KOPT-K1 (cell line): ENCODE data around the gene NRG2.

Source experiments
- H3K27ac ChIP-seq: fragments of 200-600 bp; sonication (generic); 2 replicates; pipeline ENCODE4 v1.5.1; 2016; ENCODE audit warnings: antibody characterized with exemption, mild to moderate bottlenecking, low read depth, low read length; ENCODE audit not compliant: poor library complexity, severe bottlenecking
- H3K36me3 ChIP-seq: fragments of 200-600 bp; sonication (generic); 2 replicates; pipeline ENCODE4 v1.5.1; 2017; ENCODE audit warnings: antibody characterized with exemption, mild to moderate bottlenecking, low read length, moderate library complexity; ENCODE audit not compliant: insufficient read depth
- H3K9me3 ChIP-seq: fragments of 200-600 bp; sonication (generic); 2 replicates; pipeline ENCODE4 v1.5.1; 2017; ENCODE audit warnings: antibody characterized with exemption, low read length, mild to moderate bottlenecking; ENCODE audit not compliant: insufficient read depth, poor library complexity, severe bottlenecking

Gene NRG2

DNA sequence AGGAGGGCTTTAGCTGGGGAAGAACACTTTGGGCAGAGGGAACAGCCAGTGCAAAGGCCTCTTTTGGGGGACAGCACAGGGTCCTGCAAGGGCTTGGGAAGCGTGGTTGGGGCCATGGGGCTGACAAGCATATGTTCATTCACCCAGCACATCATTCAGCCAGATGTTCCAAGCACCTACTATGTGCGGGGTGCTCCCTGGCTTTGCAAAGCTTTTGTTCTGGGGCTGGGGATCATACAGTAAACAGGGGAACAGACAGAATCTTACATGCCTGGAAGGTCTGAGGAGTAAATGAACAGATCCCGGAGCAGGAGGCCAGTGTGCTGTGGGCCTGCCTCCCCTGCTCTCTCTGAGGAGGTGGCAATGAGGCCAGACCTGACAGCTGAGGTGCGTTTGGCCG lies 230.8 kb downstream of the NRG2 start:
- Histone ChIP-seq H3K27ac (no peak overlapping the region), H3K36me3 (no peaks in the 10 kb centered on the region), H3K9me3 (no peaks in the 10 kb centered on the region)

DNA sequence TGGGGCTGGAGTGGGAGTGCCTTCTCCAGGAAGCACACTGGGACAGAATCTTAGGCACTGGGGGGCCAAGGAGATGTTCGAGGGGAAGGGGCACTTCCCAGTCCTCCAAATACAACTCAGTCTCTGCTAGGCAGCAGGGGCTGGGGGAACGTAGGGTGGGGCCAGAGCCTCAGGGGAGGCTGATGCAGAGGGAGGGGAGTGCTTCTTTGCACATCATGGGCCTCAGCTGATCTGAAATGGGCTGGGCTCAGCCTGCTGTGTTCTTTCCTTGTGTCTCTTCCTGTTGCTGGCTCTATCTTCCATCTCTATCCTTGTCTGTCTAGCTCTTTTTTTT lies 231.9 kb downstream of the NRG2 start:
- H3K9me3 ChIP-seq = no peaks in the 10 kb centered on the region
- no peak overlapping the region for H3K27ac ChIP-seq
- H3K36me3 ChIP-seq = no peaks in the 10 kb centered on the region

GRCh38 chr5:139810341-139811273 lies 232.5 kb downstream of the NRG2 start:
- Histone ChIP-seq H3K9me3 (no peaks in the 10 kb centered on the region), H3K36me3 (no peaks in the 10 kb centered on the region), H3K27ac (no peak overlapping the region)

- H3K9me3 ChIP-seq = no peaks in the 10 kb centered on the region
- H3K27ac ChIP-seq = no peak overlapping the region
- H3K36me3 ChIP-seq = no peaks in the 10 kb centered on the region
Measured at GRCh38 chr5:139809331-139809810, 233.7 kb downstream of the NRG2 start.

DNA sequence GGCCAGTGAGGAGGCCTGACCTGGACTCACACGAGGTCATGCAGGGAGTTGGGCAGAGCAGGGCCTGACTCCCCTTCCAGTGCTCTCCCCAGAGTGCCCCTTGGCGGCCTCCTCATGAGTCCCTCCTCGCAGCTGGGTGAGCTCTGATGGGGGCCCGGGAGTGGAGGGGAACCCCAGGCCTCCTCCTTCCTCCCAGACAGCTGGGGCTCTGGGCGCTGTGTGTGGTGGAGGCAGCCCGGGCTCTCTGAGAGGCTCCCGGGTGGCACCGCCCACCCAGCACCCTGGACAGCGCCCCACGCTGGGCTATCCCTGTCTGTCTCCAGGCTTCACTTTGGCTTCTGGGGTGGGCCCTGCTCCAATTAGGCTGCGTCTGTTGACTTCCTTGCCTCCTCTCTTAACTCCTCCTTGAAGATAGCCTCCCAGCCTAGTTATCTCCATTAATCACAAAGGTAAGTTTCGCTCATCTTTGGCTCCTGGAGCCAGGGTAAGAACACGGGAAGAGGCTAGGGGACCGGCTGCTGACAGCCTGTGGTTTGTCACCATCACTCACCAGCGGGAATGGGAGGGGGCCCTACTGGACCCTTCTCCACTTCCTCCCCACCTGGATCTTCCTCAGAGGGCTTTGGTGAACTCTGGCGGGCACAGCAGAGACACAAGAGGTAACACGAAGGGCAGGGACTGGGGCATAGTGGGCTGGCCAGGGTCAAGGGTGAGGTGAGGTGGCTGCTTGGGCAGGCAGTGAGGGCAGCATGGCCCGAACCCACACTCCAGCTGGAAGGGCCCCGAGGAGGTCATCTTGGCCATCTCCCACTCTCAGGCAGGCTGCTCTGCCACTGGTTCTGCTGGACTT lies 234.4 kb downstream of the NRG2 start:
- Histone ChIP-seq H3K36me3 (no peaks in the 10 kb centered on the region), H3K27ac (no peak overlapping the region), H3K9me3 (no peaks in the 10 kb centered on the region)

DNA sequence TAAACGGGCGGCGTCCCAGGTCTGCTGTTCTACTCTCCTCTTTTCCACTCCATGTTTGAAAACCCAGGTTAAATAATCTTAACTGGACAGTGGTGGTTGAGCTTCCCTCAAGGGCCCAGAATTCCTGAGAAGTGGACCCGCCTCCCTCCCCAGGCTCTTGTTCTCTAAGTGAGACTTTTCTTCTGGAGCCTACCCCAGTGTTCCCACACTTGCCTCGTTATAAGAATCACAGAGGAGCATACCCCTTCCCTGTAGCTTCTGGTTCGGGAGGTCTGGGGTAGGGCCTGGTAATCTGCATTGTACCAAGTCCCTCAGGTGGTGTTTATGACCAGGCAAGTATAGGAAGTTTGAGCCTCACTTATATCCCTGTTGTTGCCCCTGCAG lies 235.5 kb downstream of the NRG2 start:
- no peaks in the 10 kb centered on the region for H3K36me3 ChIP-seq
- no peak overlapping the region for H3K27ac ChIP-seq
- H3K9me3 ChIP-seq = no peaks in the 10 kb centered on the region

DNA sequence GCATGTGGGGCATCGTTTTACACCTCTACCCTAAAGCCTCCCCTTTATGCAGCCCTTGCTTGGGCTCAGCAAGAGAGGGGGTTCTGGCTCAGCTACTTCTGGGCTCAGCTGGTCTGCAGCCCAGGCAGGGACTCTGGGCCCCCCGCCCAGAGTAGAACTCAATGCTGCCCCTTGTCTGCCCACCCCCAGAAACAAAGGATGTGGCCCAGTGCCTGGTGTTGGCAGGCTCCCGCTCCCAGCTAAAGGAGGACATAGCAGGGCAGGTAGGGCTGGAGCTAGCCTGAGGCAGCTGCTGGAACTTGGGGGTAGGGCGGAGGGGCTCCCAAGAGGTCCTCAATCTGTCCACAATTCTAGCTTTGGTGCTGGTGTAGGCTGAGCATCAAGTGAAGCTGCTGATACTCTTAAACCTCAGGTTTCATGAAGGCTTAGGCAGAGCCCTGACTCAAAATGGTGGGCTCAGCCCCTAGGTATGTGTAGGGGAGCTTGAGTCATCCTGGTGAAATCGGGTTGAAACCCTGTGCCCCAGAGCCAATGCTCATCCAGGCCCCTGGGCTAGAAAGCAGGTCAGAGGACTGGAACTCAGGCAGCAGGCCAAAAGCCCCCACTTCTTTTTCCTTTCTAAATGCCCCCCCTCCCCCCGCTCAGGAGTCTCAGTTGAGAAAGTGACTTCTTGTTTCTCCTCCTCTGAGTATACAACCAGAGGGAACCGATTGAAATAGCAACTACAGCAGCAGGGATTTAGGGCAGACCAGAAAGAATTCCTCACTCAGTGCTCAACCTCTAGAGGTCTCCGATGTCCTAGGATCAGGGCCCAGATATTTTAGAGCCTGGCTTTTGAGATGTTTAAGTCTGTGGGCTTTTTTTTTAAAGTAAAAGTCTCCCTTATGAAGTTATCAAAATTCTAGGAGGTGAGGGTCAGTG lies 236.1 kb downstream of the NRG2 start:
- H3K9me3 ChIP-seq = no peaks in the 10 kb centered on the region
- H3K36me3 ChIP-seq = no peaks in the 10 kb centered on the region

GRCh38 chr5:139806111-139806510 lies 237.0 kb downstream of the NRG2 start:
- H3K9me3 ChIP-seq = no peaks in the 10 kb centered on the region
- no peak overlapping the region for H3K27ac ChIP-seq
- no peaks in the 10 kb centered on the region for H3K36me3 ChIP-seq

More for the DNA sequence above, 236.1 kb downstream of the NRG2 start:
- H3K27ac ChIP-seq = no peak overlapping the region

DNA sequence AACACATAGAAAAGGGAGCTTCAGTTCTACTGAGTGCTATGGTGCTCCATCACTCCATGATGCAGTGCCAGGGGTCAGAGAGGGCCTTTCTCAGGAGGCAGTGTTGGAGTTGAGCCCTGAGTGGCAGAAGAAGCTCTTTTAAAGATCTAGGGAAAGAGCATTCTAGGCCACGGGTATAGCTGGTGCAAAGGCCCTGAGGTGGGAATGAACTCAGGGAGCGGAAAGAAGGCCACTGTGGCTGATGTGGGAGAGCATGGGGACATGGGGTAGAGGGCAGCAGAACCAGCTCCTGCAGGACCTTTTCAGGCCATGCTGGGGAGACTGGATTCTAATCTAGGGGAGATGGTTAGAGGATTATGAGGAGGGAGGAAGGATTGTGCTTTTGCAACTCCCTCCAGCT lies 237.6 kb downstream of the NRG2 start:
- Histone ChIP-seq H3K9me3 (no peaks in the 10 kb centered on the region), H3K36me3 (no peaks in the 10 kb centered on the region), H3K27ac (no peak overlapping the region)

- H3K27ac ChIP-seq = no peak overlapping the region
- H3K9me3 ChIP-seq = no peaks in the 10 kb centered on the region
- H3K36me3 ChIP-seq = no peaks in the 10 kb centered on the region
Measured at GRCh38 chr5:139804800-139805397, 238.2 kb downstream of the NRG2 start.

GRCh38 chr5:139803978-139804377 lies 239.1 kb downstream of the NRG2 start:
- H3K9me3 ChIP-seq = no peaks in the 10 kb centered on the region
- H3K36me3 ChIP-seq = no peaks in the 10 kb centered on the region
- no peak overlapping the region for H3K27ac ChIP-seq

- Histone ChIP-seq H3K36me3 (no peaks in the 10 kb centered on the region), H3K9me3 (no peaks in the 10 kb centered on the region), H3K27ac (no peak overlapping the region)
Measured at GRCh38 chr5:139799359-139799758, 243.7 kb downstream of the NRG2 start.

- no peaks in the 10 kb centered on the region for H3K9me3 ChIP-seq
- H3K27ac ChIP-seq = no peak overlapping the region
- no peaks in the 10 kb centered on the region for H3K36me3 ChIP-seq
Measured at GRCh38 chr5:139798883-139799282, 244.2 kb downstream of the NRG2 start.

- Histone ChIP-seq H3K36me3 (no peaks in the 10 kb centered on the region), H3K9me3 (no peaks in the 10 kb centered on the region), H3K27ac (no peak overlapping the region)
Measured at GRCh38 chr5:139797856-139798510, 245.1 kb downstream of the NRG2 start.
